Non-pigmented ciliary epithelial cell (primary cell): ENCODE measurements around the gene PLXNA4.

Experiments
- DNase-seq: peaks from one replicate; pipeline ENCODE4 v3.0.0-alpha.2; 2010; ENCODE audit warnings: low read depth

Gene PLXNA4

DNA sequence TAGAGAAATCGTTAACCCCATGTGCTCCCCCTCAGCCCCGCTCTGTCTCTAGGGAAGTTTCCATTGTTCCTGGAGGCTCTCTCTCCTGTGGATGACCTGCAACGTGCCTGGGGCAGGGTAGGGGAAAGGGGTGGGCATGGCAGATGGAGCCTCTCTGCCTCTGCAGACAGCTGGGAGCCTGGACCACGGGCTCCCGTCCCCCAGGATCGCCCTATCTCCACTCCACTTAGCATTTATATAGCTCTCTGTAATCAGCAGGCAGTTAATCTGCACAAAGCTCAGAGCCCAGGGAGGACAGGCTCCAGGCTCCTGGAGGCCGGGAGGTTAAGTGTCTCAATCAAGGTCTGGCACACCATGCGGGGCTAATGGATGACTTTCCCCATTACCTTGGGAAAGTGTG is 369.7 kb downstream of the PLXNA4 start:
- no peak for DNase-seq

GRCh38 chr7:132205509-132205908 is 370.8 kb downstream of the PLXNA4 start:
- no peak for DNase-seq

DNA sequence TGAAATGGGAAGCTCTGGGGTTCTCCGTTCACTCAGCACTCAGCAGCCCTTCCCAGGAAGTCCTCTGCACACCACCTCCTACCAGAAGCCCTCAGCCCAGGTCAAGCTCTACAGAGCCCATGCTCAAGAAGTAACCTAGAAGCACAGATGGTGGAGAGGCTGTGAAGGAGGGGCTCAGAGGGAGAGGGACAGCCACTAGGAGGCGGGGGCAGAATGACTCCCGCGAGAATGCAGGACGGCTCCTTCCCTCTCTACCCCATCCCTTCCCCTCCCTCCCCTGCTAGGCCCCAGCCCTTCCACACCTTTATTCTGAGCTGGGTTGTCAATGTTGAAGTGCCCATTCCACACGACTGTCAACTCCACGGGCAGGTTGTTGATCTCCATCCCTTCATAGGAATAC is 373.2 kb downstream of the PLXNA4 start:
- DNase-seq, result no peak

DNA sequence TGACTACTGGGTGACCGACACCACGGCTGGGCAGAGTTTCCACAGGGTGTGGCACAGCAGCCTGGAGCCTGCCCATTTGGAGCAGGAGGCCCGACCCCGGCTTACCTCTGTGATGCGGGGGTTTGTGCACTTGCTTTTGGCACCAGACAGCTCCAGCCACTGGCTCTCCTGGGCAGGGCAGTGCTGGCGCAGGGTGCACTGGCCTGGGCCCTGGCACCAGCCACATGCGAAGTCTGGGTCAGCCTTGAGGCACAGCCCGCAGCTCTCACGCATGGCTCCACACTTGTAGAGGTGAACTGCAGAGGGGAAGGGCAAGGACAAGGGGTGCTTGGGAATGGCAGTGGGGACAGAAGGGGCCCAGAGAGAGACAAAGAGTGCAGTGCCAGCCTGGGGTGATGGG is 373.7 kb downstream of the PLXNA4 start:
- DNase-seq, result no peak

- DNase-seq, result no peak
These were observed 376.1 kb downstream of the PLXNA4 start for GRCh38 chr7:132200141-132200540.

- DNase-seq, result no peak
These were observed 376.6 kb downstream of the PLXNA4 start for GRCh38 chr7:132199626-132200025.

DNA sequence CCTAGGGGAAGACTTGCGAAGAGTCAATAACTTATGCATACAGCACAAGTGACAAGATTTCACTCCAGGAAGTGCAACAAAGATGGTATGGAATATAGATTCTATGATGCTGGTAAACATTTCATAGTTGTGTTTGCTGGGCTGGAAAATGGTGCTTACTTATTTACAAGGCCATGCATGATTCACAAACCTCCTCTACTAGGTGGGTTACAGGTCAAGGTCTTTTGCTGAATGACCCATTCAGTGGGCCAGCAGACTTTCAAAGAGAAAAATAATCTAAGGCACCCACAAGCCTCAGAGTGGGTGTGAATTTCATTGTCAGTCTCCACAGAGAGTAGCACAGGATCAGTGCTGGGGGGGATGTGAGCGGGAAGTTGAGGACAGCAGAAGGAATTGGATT is 378.5 kb downstream of the PLXNA4 start:
- no peak for DNase-seq

- DNase-seq, result no peak
These were observed 382.4 kb downstream of the PLXNA4 start for GRCh38 chr7:132193898-132194297.

GRCh38 chr7:132192809-132193208 is 383.5 kb downstream of the PLXNA4 start:
- no peak for DNase-seq

GRCh38 chr7:132191418-132191817 is 384.9 kb downstream of the PLXNA4 start:
- DNase-seq, result no peak

DNA sequence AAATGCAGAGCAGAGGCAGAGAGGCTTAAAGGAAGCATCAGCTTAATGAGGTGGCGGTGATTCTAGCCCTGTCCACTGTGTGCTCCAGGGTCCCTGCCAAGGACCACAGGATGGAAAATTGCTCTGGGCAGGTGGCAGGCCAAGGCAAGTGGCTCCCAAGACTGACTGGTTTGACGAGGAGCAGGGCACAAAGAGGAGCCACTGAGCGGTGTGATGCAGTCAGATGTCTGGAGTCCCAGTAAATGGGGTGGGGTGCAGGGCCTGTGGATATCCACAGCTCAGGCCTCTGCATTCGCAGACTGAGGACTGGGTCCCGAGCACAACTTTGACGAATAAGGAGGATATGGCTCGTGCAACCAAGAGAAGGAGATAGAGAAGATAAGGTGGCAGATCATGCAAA is 385.6 kb downstream of the PLXNA4 start:
- DNase-seq, result no peak

DNA sequence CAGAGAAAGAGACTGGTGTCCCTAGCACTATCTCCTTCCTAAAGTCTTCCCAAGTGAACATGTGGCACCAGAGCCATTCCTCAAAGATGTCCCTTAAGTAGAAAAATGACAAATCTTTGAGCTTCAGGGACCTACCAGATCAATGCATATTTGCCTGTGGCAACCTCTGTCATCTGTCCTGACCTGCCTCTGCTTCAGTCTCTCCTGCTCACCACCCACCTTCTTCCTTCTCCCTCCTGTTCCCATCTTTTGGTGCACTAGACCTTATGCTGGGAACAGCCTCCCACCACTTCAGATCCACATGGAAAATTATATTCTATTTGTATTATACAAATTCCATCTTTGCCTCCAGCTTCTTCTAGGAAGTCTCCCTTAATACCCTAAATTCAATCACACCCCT is 386.4 kb downstream of the PLXNA4 start:
- no peak for DNase-seq

- no peak for DNase-seq
These were observed 388.1 kb downstream of the PLXNA4 start for GRCh38 chr7:132187869-132188789.

DNA sequence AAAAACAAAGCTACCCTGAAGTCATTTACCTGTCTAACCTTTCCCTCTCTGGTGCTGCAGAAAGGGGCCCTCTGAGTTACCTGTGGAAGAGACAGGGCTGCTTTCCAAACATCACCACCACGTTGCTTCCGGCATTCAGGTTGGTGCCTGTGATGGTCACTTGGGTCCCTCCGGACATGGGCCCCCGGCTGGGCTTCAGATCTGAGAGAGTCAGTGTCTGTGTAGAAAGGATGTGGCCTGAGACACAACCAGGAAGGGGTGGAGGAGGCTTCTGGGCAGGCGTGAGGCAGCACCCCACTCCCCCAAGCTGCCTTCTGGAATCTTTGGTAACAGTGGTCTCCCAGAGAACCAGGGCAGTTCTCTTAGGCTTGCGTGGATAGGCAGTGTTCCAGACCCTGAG is 388.9 kb downstream of the PLXNA4 start:
- DNase-seq, result no peak

DNA sequence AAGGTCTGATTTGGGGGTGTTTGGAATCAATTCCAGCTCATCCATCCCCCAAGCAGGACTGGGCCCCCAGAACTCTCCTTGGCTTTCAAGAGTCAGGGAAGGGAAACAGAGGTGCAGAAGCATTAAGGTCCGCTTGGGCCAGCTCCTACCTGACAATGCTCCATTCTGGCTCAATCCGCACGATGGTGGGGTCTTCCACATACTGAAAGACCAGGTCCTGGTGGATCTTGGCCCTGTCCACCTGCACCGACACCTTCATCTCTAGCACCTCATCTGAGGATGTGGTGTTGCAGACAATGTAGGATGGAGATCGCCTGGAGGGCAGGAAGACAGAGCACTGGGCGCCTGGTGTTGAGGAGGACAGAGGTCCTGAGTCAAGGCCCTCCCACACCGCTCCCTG is 391.1 kb downstream of the PLXNA4 start:
- DNase-seq, result no peak

DNA sequence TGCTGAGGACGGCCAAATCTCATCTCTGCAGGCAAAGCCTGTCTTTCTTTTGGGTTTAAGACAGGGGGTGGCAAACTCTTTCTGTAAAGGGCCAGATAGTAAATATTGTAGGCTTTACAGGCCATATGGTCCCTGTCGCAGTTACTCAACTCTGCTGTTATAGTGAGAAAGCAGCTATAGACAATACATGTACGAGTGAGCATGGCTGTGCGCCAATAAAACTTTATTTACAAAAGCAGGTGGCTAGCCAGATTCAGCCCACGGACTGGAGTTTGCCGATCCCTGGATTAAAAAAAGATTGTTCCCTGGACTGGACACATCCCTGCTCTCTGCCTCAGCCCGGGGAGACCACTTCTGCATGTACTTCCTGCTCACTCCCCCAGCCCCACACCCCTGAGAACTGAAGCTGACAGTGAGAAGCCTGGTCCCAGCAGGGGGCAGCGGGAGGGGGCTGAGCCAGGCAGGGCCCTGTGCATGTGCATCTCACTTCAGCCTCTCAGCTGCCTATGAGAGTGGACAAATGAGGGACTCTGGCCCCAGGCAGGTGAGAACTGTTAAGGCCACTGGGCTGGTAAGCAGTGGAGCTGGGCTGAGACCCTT is 392.4 kb downstream of the PLXNA4 start:
- no peak for DNase-seq

DNA sequence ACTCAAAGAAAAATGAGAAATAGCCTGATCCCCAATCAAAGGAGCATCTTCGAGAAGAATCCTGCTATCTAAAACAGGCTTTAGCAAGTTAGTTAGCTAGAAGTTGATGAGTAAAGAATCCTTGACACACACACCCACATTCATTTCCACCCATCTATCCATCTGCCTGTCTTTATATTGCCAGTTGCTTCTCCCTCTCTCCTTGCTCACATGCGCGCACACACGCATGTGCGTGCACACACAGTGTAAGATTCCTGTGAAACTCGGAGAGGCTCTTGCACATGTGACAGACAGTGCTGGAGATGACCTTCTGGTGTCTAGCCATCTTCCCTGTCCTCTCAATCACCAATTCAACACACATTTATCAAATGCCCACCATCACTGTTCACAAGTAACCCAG is 393.3 kb downstream of the PLXNA4 start:
- DNase-seq, result no peak

DNA sequence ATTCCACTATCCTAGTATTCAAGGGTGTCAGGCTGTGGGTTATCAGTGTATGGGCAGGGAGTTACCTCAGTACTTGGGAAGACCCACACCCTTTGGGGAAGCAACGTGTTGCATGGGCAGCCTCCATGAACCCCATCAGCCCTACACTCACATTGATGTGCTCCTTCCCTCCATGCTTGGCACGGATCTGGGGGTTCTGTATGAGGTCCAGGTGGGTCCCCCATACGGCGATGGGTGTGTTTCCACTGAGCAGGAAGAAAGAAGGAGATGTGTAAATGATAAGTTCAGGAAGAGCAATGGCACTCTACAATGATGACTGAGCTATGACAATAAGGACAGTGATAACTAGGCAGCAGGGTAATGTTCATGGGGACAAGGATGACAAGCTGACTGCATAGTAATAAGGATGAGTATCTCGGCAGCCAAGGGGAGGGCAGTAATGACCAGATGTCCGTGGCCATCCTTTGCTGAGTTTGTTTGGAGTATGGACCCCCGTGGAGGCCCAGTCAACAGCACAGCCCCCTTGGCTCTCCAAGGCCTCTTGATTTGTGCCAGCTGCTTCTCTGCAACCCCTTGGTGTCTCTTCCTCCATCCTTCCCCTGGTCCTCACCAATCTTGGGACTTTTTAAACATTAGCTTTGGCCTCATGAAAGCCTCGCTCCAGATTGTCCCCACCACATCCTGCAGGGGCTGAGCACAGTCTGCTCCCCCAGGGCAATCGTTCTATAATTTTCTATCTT is 394.2 kb downstream of the PLXNA4 start:
- no peak for DNase-seq

GRCh38 chr7:132181371-132181770 is 394.9 kb downstream of the PLXNA4 start:
- DNase-seq, result no peak

DNA sequence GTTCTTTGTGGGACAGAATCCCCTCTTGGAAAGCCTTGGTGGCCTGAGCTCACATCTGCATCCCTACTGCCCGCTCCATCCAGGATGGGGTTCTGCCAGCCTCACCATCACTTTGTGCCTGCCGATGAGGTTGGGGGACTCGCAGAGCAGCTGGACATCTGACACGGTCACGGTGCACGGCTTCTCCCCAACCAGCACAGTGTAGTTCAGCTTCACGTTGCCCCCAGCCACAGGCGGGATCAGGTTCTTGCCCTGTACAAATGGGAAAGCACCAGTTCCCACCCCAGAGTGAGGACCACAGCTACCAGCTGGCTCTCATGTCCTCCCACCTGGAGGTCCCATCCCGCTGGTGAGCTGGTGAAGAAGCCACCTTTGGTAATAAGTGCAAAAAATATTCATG is 395.8 kb downstream of the PLXNA4 start:
- no peak for DNase-seq

- DNase-seq, result no peak
These were observed 396.6 kb downstream of the PLXNA4 start for GRCh38 chr7:132179681-132180080.

GRCh38 chr7:132179080-132179430 is 397.2 kb downstream of the PLXNA4 start:
- DNase-seq, result no peak
